Measurements from ENCODE around the gene GMFB. TPM values are rescaled to one million over a fixed set of nuclear protein-coding genes. Genes with fewer than 3 reads are reported as not detected.

GMFB gene
- total RNA-seq, 1 donor from 2014 or later, result 36.8 TPM

DNA sequence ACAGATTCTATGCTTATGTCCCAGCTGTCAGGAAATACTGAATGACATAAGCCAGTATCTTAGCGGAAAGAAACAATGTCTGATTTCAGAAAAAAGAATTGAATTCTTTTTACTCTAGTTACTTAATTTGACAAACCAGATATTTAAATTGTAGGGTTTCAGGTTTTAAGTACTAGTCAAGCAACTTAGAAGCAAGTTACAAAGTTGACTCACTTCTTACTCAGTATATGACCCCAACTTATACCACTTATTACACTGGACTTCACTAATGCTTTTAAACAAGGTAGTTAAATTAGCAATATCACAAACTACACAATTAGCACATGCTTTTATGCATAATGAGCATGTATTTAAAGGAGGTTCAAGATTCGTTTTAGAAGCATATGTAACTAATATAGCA lies 7.1 kb downstream of the GMFB start:
- no peak overlapping the region for H3K4me3 Mint-ChIP-seq (ENCODE audit: unreplicated experiment)
- no peaks in the 10 kb centered on the region for H3K27me3 Mint-ChIP-seq (ENCODE audit: low read depth)
- H3K4me1 Mint-ChIP-seq (ENCODE audit: low read depth), result peaks cover 74% of the 10 kb centered on the region
- H3K36me3 Mint-ChIP-seq (ENCODE audit: low read depth), result peaks cover 18% of the 10 kb centered on the region
- DNase-seq (ENCODE audit: low spot score), result no peak
- H3K27ac Mint-ChIP-seq (ENCODE audit: unreplicated experiment), result no peak overlapping the region
- no peaks in the 10 kb centered on the region for H3K9me3 Mint-ChIP-seq (ENCODE audit: low read depth)
- TF ChIP-seq CTCF (IDR thresholded peaks at IDR 0.05), result no peak

DNA sequence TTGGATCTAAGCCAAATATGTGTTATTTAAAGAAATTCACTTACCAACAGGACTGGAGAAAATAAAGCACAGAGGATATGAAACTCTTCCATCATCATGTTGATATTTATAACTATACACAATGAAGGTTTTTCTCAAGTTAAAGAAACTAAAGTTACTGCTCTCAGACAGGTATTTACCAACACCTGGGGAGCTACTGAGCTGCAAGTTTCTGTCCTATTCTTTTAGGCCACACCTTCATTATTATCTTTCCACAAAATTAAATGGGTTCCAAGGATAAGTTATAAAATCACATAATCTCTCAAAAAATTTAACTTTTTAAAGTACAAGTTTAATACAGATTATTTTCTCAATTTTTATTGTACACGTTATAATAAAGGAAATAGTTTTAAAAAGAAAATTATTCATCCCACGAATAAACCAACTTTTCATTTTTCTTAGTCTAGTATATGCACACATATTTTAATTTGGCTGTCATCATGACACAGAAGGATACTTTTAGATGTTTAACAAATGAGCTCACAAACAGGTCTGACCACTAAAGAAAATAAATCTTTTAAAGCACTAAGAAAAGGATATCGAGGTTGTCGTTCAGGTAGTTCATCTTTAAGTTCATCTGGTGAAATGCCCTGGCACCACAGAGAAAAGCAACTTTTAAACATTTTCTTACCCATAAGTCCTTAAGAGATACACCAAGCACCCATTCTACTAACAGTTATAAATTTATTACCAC lies 7.8 kb downstream of the GMFB start:
- H3K4me1 Mint-ChIP-seq (ENCODE audit: low read depth), result peaks cover 74% of the 10 kb centered on the region
- no peaks in the 10 kb centered on the region for H3K9me3 Mint-ChIP-seq (ENCODE audit: low read depth)
- H3K4me3 Mint-ChIP-seq (ENCODE audit: unreplicated experiment), result no peak overlapping the region
- DNase-seq (ENCODE audit: low spot score), result no peak
- peak overlapping the region; percentile 27 for H3K27ac Mint-ChIP-seq (ENCODE audit: unreplicated experiment)
- H3K36me3 Mint-ChIP-seq (ENCODE audit: low read depth), result peaks cover 19% of the 10 kb centered on the region
- H3K27me3 Mint-ChIP-seq (ENCODE audit: low read depth), result no peaks in the 10 kb centered on the region
- no peak for TF ChIP-seq CTCF (IDR thresholded peaks at IDR 0.05)

DNA sequence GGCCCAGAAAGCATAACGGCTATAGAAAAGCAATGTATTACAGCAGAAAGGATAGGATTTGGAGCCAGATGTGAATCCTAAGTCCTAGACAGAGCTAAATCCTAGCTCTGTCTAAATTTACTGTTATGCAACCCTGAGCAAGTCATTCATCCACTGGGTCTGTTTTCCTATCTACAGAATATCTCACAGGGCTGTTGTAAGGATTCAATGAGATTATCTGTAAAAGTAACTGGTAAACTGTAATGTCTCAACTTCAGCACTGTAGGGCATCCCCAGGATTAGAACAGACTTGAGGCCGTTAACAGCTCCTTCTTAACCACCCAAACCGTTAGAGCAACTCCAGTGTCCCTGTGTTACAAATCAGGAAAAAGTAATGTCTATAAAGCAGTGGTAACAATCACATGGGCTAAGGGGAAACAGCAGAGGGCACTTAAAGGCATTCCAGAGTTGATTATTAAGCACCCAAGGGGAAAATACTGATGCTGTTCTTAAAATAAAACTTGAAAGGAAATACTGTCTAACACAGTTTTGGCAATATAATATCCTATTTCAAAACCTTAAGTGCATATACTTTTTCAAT lies 10.1 kb downstream of the GMFB start:
- peaks cover 24% of the 10 kb centered on the region for H3K36me3 Mint-ChIP-seq (ENCODE audit: low read depth)

DNA sequence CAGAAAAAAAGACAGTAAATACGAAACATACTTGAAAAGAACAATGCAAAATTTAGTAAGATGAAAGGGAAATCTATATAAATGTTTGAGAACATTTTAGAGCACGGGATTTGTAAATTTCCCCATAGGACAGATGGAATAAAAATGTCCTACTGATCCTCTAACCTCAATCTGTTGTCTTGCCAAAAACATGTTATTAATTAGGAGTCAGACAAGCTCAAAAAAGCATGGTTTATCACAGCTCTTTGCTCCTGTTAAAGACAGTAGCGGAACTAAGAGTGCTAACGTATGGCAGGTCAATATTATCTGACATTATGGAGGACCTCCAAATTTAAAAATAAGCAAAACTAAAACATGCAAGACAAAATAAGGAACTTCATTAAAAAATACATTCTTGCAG lies 12.9 kb downstream of the GMFB start:
- DNase-seq (ENCODE audit: low spot score), result no peak
- no peak for TF ChIP-seq CTCF (IDR thresholded peaks at IDR 0.05)
- H3K27ac Mint-ChIP-seq (ENCODE audit: unreplicated experiment), result peak overlapping the region; percentile 67
- H3K9me3 Mint-ChIP-seq (ENCODE audit: low read depth), result no peaks in the 10 kb centered on the region
- peaks cover 60% of the 10 kb centered on the region for H3K4me1 Mint-ChIP-seq (ENCODE audit: low read depth)
- no peaks in the 10 kb centered on the region for H3K27me3 Mint-ChIP-seq (ENCODE audit: low read depth)
- peaks cover 22% of the 10 kb centered on the region for H3K36me3 Mint-ChIP-seq (ENCODE audit: low read depth)
- H3K4me3 Mint-ChIP-seq (ENCODE audit: unreplicated experiment), result no peak overlapping the region

More for the DNA sequence above, 10.1 kb downstream of the GMFB start:
- H3K27me3 Mint-ChIP-seq (ENCODE audit: low read depth), result no peaks in the 10 kb centered on the region
- DNase-seq (ENCODE audit: low spot score), result no peak
- H3K4me3 Mint-ChIP-seq (ENCODE audit: unreplicated experiment), result no peak overlapping the region
- no peaks in the 10 kb centered on the region for H3K9me3 Mint-ChIP-seq (ENCODE audit: low read depth)
- no peak overlapping the region for H3K27ac Mint-ChIP-seq (ENCODE audit: unreplicated experiment)
- H3K4me1 Mint-ChIP-seq (ENCODE audit: low read depth), result peaks cover 74% of the 10 kb centered on the region
- no peak for TF ChIP-seq CTCF (IDR thresholded peaks at IDR 0.05)

DNA sequence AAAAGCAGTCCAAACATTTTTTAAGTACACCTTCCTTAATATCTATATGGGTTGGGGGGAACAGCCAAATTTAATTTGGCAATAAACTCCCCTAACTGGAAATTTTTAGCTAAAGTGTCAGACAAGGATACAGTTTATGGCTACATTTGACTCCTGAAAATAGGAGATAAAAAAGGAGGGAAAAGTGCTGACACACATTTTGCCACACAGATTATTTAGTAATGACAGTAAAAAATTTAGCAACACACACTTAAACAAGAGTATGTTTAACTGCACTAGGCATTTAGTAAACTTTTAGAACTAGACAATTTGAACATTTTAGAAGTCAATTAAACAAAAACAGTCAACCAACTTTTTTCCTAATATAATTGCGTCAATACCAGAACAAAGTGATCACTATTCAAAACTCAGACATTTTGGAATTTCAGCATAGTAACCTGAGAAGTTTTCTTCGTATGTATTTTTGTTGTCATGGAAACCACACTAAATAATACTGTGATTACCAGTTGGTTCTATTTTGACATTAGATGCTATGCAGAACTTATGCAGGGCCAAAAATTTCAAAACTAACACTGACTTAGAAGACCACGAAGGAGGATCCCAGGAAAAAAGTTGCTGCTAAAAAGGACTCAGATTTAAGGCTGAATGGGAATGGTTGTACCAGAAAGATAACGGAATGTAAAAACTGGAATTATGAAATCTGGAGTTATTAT lies 13.4 kb downstream of the GMFB start:
- peaks cover 23% of the 10 kb centered on the region for H3K36me3 Mint-ChIP-seq (ENCODE audit: low read depth)
- H3K9me3 Mint-ChIP-seq (ENCODE audit: low read depth), result no peaks in the 10 kb centered on the region
- H3K27ac Mint-ChIP-seq (ENCODE audit: unreplicated experiment), result peak overlapping the region; percentile 67
- DNase-seq (ENCODE audit: low spot score), result no peak
- peaks cover 62% of the 10 kb centered on the region for H3K4me1 Mint-ChIP-seq (ENCODE audit: low read depth)
- no peaks in the 10 kb centered on the region for H3K27me3 Mint-ChIP-seq (ENCODE audit: low read depth)
- no peak overlapping the region for H3K4me3 Mint-ChIP-seq (ENCODE audit: unreplicated experiment)
- TF ChIP-seq CTCF (IDR thresholded peaks at IDR 0.05), result no peak
